SIG-M5 treated with dmso at 0.1 percent for 504 hours (cell line): ENCODE data around the gene SUOX.
"Not testable (repeated sequence)": the region's sequence is repeated elsewhere in the genome, so short reads cannot be mapped to it uniquely, and the experiment has no call there.

Experiments used
- DNase-seq: peaks from one replicate; lab custom pipeline; 2025; ENCODE audit not compliant: unreplicated experiment; lab: John Stamatoyannopoulos, UW

SUOX gene

GRCh38 chr12:55996715-55997534 lies at the start of gene SUOX:
SUOX (plus strand) TSS chr12:55997276; CDS start chr12:56002222, 4,946 bp downstream.
- peak; percentile 69 for DNase-seq

DNA sequence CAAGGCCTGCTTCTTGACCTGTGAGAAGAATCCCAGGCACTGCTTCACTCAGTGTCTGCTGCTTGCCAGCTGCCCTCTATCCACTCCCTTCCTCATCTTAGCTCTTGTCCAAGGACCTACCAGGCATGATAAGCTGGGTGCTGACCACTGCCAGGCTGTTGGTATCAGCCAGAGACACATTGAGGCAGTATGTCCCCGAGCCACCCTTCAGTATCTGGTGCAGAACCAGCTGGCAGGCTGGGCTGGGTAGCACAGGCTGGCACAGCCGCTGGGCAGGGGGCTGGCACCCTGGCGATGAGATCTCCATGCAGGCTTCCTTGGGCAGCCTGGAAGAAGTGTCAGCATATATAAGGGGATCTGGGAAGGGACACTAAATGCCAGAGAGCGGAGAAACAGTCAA lies 41.7 kb upstream of the SUOX start:
- DNase-seq, result no peak

DNA sequence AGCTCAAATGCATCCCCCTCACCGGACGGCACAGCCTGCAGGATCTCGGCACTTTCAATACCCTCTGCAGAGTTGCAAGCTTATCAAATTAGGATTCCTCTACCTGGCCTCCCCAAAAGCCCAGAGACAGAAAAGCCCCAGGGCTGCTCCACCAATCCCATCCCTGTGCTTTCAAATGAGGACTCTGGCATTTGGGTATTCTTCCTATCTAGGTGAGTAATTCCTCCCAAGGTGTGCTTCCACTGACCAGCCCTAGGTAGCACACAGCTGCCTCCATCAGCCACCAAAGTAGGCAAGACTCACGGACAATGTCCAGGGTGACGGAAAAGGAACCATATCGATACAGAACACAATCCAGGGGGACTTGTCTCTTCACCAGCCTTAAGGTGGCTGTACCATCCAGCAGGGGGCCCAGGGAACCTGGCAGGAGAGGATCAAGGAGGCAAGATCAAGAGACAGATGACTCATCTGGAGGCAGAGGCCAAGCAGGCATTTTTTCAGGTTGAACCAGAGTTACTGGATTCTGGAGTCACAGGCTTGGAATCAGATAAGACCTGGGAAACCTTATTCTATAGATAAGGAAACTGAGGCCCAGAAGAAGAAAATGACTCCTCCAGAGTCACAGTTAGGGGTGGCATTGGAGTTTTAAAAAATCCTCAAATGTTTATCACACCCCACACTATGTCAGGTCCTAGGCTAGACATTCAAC lies 41.1 kb upstream of the SUOX start:
- peak; percentile 72 for DNase-seq

DNA sequence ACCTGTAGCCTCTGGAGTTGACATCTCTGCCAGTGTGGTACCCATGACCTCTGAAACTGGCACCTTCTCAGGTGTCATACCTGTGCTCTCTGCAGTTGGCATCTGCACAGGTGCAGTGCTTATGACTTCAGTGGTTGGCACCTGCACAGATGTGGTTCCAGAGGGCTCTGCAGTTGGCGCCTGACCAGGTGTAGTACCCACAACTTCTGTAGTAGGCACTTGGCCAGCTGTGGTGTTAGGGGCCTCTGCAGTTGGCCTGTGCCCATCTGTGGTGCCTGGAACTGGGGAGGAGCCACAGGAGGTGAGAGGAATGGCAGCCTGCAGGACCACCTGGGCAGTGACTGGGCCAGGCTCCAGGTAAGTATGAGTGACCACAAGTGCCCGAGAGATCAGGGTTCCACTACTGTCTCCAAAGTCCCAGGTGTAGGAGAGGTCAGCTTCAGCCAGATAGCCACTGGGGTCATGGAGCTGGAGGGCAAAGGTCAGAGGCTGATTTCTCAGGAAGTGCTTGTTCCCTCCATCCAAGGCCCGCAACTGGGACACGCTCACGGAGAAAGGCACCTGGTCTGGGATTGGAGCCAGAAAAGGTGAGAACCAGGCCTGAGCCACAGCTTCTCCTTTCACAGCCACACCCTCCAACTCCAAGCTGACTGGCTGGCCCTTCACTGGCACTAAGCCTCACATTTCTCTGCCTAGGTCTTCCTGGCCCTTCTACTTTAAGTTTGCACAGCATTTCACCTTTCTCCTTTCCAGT lies 39.8 kb upstream of the SUOX start:
- DNase-seq, result peak; percentile 14

DNA sequence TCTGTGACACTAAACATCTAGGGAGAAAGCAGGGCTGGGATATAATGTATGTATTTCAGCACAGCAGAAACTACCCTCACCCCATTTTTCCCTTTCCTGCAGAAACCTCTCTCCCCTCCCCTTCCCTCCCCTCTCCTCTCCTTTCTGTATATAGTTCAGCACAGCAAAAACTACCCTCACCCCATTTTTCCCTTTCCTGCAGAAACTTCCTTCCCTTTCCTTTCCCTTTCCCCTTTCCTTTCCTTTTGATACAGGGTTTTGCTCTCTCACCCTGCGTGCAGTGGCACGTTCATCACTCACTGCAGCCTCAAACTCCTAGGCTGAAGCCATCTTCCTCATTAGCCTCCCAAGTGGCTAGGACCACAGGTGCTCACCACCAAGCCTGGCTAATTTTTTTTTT lies 33.3 kb upstream of the SUOX start:
- DNase-seq, result no peak

GRCh38 chr12:55965240-55965639 lies 31.8 kb upstream of the SUOX start:
- DNase-seq, result no peak

GRCh38 chr12:55965941-55966407 lies 31.1 kb upstream of the SUOX start, which contains the start of gene PMEL:
PMEL (minus strand) TSS chr12:55966042; CDS start chr12:55966011, 31 bp downstream.
- DNase-seq, result no peak

DNA sequence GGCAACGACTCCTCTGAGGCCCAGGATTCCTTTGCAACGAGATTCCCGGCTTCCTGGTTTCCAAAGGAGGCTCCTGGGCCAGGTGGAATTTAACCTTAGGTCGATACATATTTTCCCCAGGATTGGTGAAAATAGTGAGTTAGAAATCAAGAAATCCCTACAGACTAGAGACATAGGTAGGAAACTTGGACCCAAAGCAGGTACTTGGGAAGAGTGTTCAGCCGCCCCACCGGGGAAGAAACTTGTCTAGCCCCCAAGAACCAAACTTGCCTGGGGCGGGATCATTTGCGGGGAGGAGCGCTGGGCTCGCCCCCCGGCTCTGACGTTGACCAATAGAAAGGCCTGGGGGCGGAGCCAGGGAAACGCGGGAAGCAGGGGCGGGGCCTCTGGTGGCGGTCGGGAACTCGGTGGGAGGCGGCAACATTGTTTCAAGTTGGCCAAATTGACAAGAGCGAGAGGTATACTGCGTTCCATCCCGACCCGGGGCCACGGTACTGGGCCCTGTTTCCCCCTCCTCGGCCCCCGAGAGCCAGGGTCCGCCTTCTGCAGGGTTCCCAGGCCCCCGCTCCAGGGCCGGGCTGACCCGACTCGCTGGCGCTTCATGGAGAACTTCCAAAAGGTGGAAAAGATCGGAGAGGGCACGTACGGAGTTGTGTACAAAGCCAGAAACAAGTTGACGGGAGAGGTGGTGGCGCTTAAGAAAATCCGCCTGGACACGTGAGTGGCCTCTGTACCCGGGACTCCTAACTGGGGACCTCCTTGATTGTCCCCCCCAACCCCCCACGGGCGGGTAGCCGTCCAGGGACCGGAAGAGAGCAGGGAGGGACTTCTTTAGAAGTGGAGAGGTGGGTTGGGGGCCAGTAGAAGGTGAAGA lies 30.4 kb upstream of the SUOX start, which contains the start of gene CDK2:
CDK2 (plus strand) TSS at position 423 of the 874 bp plus-strand sequence; CDS start at position 602, 179 bp downstream.
- peak; percentile 90 for DNase-seq

DNA sequence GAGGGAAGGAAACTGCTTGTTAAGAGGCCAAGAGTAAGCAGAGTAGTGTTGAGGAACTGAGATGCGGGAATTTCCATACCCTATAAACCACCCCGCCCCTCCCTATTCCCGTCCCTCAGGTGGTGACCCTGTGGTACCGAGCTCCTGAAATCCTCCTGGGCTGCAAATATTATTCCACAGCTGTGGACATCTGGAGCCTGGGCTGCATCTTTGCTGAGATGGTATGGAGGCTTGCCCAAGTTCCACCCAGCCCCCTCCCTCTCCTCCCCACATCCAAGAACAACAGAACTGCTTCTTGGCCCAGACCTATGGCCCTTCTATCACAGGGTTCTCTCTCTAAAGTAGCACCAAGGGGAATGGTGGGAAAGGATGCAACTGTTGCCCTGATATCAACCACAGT lies 27.7 kb upstream of the SUOX start:
- no peak for DNase-seq

DNA sequence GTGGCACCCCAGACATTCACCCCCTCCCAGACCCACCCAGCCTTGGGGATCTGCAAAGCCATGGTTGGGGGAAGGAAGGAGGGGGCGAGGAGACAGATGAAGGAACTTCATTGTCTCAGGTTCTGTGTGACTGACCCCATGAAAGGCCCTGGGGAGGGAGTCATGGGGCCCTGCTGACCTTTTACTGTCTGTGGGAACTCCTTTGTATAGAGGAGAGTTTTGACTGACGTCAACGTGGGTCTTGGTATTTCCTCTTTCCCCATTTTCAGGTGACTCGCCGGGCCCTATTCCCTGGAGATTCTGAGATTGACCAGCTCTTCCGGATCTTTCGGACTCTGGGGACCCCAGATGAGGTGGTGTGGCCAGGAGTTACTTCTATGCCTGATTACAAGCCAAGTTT lies 26.3 kb upstream of the SUOX start:
- DNase-seq, result no peak

GRCh38 chr12:55972042-55972441 lies 25.0 kb upstream of the SUOX start:
- DNase-seq, result no peak

GRCh38 chr12:55972456-55972855 lies 24.6 kb upstream of the SUOX start:
- DNase-seq, result no peak

DNA sequence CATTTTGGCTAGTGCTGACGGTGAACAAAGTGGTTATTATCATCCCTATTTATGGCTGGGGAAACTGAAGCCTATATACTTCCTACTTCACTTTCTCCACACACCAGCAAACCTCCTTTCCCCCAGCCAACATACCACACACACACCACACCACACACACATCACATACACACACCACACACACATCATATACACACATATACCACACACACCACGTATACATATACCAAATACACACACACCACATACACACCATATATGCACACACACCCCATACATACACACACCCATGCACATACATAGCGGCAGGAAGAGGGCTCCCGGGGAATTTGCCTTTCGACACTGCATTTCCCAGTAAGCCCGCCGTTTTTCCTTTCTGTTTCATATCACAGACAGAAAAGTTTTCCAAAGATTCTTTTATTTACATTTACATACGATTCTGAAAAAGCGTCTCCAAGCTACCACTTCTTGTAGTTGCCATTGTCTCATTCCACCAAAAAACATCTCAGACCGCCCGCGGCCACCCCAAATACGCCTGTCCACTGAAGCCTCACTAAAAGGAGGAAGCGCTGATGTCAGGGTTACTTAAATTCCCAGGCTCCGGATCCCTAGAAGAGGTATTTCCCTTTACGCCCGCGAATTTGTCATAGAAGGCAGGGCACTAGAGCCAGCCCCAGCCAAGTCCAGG lies 24.0 kb upstream of the SUOX start:
- DNase-seq, result peak; percentile 44

DNA sequence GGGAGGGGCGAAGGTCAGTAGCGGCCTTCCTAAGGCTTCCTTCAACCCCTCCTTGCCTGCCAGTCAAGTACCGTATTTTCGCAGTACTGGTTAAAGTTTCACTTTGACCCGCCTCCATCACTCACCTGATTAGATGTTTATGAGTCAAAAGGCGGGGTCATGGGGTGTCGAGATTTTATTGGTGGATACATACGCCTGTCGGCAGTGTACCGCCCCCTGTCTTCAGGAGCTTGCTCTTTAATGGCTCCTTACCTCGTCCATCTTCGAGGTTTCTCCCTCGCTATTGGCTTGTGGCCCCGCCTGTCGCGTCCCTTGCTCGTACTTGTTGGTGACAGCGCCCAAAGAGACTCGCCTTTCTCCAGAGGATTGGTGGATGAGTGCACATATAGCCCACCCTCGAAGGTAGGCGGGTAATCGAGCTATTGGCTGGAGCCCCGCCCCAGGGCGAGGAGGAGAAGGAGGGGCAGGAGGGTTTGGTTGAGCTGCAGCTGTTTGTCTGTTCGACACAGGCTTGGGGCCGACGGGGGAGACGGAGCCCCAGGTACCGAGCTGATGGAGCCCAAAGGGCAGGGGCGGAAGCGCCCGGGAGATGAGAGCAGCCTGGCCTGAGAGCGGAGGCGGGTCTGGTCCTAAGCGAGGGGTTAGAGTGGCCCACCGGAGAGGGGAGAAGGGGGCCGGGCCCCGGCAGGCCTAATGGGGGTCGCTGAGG lies 23.3 kb upstream of the SUOX start, which contains the start of gene RAB5B:
RAB5B (plus strand) TSS at position 480 of the 709 bp plus-strand sequence. CDS start 12,883 bp downstream, outside the sequence.
- peak; percentile 100 for DNase-seq

GRCh38 chr12:55974308-55974730 lies 22.8 kb upstream of the SUOX start:
- DNase-seq, result peak; percentile 37

GRCh38 chr12:55978393-55978792 lies 18.7 kb upstream of the SUOX start:
- no peak for DNase-seq

DNA sequence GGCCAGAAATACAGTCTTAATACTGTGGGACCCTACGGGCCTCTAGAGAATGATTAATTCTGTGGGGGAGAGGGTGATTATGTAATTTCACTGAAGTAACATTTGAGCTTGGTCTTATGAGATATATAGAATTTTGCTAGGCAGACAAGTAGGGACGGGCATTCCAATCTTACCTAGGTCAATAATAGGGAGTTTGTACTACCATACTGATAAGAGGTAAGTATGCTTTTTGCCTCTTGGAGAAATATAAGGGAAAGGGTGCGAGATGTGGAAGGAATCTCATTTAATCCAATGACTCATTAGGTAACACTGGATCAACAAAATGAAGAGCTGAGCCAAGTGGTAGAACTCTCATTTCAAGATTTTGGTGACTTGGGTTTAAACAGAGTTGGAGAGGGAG lies 18.0 kb upstream of the SUOX start:
- no peak for DNase-seq

DNA sequence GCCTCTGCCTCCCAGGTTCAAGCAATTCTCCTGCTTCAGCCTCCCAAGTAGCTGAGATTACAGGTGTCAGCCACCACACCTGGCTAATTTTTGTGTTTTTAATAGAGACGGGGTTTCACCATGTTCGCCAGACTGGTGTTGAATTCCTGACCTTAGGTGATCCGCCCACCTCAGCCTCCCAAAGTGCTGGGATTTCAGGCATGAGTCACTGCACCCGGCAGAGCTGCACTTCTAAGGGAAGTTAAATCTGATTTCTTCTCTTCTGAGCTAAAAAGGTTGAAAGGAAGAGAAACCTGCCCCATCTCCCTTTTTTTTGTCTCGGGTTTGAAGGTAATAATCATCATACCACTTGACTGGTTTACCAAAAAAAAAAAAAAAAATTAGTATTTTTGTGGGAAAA lies 15.2 kb upstream of the SUOX start:
- DNase-seq, result not testable (repeated sequence)
